Gastrocnemius medialis (tissue), 4 donors: Measurements from ENCODE around the gene CNR2. TPM values are rescaled to one million over a fixed set of nuclear protein-coding genes. Genes with fewer than 3 reads are reported as not detected.
"Not testable (repeated sequence)": the region's sequence is repeated elsewhere in the genome, so short reads cannot be mapped to it uniquely, and the experiment has no call there.

Experiments
- ATAC-seq, 2 donors: fragments of 150-250 bp; one replicate each; pipeline ENCODE4 v1.9.1; 2016
- DNase-seq, 2 donors: peaks; one replicate each; pipeline ENCODE4 v3.0.0-alpha.2; 2019
- H3K27ac ChIP-seq, 4 donors: fragments of 200-600 bp; sonication (generic); 1 replicate in 1 of 4; 2 replicates in 3 of 4; pipeline ENCODE4 v1.5.1; 2016 to 2018; ENCODE audit warnings: mild to moderate bottlenecking in 2 of 4, moderate library complexity in 1 of 4
- H3K27me3 ChIP-seq, 3 donors: fragments of 200-600 bp; sonication (generic) in 2 of 3; 1 replicate in 1 of 3; 2 replicates in 2 of 3; pipeline versions ENCODE4 v1.5.1 to v1.6.0; 2016 to 2019; ENCODE audit warnings: mild to moderate bottlenecking in 1 of 3, moderate library complexity in 1 of 3
- H3K36me3 ChIP-seq, 2 donors: fragments of 200-600 bp; sonication (generic) in 1 of 2; one replicate each; pipeline ENCODE4 v1.5.1; 2017 to 2018
- H3K4me1 ChIP-seq, 2 donors: fragments of 200-600 bp; sonication (generic) in 1 of 2; one replicate each; pipeline ENCODE4 v1.5.1; 2016 to 2017; ENCODE audit warnings: mild to moderate bottlenecking in 2 of 2
- H3K4me3 ChIP-seq, 4 donors: fragments of 200-600 bp; sonication (generic) in 3 of 4; 1 replicate in 1 of 4; 2 replicates in 3 of 4; pipeline ENCODE4 v1.5.1; 2016 to 2019; ENCODE audit warnings: mild to moderate bottlenecking in 2 of 4
- H3K9me3 ChIP-seq, 3 donors: fragments of 200-600 bp; sonication (generic) in 2 of 3; 1 replicate in 1 of 3; 2 replicates in 2 of 3; pipeline ENCODE4 v1.5.1; 2016 to 2019
- POLR2A ChIP-seq, 2 donors: fragments of 450-650 bp; IDR thresholded peaks; one replicate each; pipeline ENCODE4 v1.6.1; 2017; ENCODE audit warnings: antibody characterized with exemption in 2 of 2, mild to moderate bottlenecking in 2 of 2, moderate library complexity in 2 of 2
- in situ Hi-C, 4 donors: fragments of 200-750 bp; cut with MboI; loops; one replicate each; pipeline versions ENCODE4 v1.15.0 to v1.8.0; 2017; ENCODE audit warnings: low sequenced_read_pairs in 4 of 4
- intact Hi-C: fragments of 100-400 bp; cut with DNase I; formaldehyde crosslinking; loops from one replicate; pipeline ENCODE4 v1.15.1; 2023; ENCODE audit warnings: low total_unique reads
- total RNA-seq, 4 donors: library from RNA; depleted of rRNA; stranded (reverse); fragments of >200 nt; gene quantifications; one replicate each; pipeline versions ENCODE4 v1.1.0 to v1.2.3, GENCODE V29; 2016
- TF ChIP-seq, protein P1 (sequence below), 5 experiments: fragments of 450-650 bp in 3 of 5; fragments of 200-600 bp in 2 of 5; sonication (generic) in 2 of 5; IDR thresholded peaks in 4 of 5; conservative IDR thresholded peaks in 1 of 5; 1 replicate in 4 of 5; 2 replicates in 1 of 5; pipeline ENCODE4 v1.5.1; 2016 to 2019; ENCODE audit warnings: antibody characterized with exemption in 5 of 5, mild to moderate bottlenecking in 3 of 5, moderate library complexity in 3 of 5

The CNR2 gene
- total RNA-seq, 4 donors from 2014 or later = not detected

DNA sequence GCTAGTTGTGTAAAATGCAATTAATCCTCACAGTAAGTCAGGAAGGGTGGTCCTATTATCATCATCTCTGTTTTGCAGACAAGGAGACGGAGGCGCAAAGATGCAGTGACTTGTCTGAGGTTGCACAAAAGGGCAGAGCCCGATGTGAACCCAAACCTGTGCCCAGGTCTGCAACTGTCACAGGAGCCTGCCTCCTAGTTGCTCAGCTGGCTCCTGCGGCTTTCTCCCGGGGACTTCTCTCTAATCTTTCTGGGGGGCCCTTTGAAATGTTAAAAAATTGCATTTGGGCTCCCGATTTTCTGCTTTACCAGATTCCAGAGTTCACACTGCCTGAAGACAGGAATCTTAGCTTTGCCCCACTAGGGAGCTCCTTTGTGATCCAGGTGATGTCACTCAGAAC is 9.4 kb downstream of the CNR2 start:
- H3K27me3 ChIP-seq = peaks cover 27 to 36% (median 34%) of the 10 kb centered on the region in 3 donors
- ATAC-seq (no peak), DNase-seq (no peak)
- no peaks in the 10 kb centered on the region for H3K9me3 ChIP-seq
- in situ Hi-C loops = no loop called here
- H3K4me3 ChIP-seq = no peak overlapping the region
- H3K4me1 ChIP-seq = no peaks in the 10 kb centered on the region
- H3K36me3 ChIP-seq = no peaks in the 10 kb centered on the region
- H3K27ac ChIP-seq = no peak overlapping the region
- no peak for TF ChIP-seq POLR2A (IDR thresholded peaks at IDR 0.05)
- TF ChIP-seq, protein P1, sequence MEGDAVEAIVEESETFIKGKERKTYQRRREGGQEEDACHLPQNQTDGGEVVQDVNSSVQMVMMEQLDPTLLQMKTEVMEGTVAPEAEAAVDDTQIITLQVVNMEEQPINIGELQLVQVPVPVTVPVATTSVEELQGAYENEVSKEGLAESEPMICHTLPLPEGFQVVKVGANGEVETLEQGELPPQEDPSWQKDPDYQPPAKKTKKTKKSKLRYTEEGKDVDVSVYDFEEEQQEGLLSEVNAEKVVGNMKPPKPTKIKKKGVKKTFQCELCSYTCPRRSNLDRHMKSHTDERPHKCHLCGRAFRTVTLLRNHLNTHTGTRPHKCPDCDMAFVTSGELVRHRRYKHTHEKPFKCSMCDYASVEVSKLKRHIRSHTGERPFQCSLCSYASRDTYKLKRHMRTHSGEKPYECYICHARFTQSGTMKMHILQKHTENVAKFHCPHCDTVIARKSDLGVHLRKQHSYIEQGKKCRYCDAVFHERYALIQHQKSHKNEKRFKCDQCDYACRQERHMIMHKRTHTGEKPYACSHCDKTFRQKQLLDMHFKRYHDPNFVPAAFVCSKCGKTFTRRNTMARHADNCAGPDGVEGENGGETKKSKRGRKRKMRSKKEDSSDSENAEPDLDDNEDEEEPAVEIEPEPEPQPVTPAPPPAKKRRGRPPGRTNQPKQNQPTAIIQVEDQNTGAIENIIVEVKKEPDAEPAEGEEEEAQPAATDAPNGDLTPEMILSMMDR (IDR thresholded peaks at IDR 0.05 in 4 of 5, conservative IDR thresholded peaks at IDR 0.05 in 1 of 5) = no peak
- intact Hi-C loops = no loop called here

DNA sequence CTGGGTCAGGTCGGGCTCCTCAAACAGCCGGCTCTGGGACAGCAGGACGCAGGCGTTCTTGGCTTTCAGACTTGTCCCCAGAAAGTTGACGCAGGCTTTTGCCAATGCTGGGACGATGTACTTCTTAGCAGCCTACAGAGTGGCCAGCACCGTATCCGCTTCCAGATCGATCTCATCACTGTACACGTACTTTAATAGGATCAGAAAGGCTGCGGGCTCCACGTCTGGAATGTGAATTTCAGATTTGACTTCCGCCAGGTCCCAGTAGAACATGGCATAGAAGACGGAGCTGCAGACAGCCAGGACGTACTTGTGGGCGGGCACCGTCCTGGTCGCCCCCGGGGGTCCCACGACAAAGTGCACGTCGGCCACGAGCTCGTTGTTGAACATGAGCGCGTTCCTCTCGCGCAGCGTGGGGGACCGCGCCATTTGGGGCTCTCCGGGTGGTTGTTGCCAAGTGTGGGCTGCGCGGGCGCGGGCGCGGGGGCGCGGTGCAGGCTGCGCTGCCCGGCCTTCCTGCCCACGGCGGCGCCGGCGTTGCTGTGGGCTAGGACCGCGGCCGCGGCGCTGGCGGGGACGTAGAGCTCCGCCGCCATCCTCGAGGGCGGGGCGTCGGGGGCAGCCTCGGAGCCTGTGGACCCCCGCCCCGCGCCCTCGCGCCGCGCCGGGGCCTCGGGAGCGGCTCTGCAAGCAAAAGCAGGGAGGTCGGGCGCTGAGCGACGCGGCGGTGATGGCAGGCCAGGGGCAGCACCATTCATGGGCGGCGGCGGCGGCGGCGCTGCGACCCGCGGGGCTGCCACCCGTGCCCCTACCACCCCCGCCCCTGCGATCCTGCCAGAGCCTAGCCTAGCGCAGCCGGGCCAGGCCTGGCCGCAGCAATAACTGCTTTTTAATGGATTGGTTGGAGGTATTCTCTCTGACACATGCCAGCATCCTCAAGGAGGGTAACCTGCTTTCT is 10.6 kb downstream of the CNR2 start:
- Histone ChIP-seq H3K27me3 (peaks cover 27 to 36% (median 34%) of the 10 kb centered on the region in 3 donors), H3K9me3 (no peaks in the 10 kb centered on the region), H3K4me3 (peak overlapping the region in 3 of 4 donors; percentile 33 to 40 (median 35)), H3K27ac (no peak overlapping the region), H3K4me1 (no peaks in the 10 kb centered on the region), H3K36me3 (no peaks in the 10 kb centered on the region)
- TF ChIP-seq, protein P1 (IDR thresholded peaks at IDR 0.05 in 4 of 5, conservative IDR thresholded peaks at IDR 0.05 in 1 of 5) = no peak
- no peak for TF ChIP-seq POLR2A (IDR thresholded peaks at IDR 0.05)
- intact Hi-C loops (no loop called here), in situ Hi-C loops (no loop called here)
- DNase-seq (no peak), ATAC-seq (no peak)

DNA sequence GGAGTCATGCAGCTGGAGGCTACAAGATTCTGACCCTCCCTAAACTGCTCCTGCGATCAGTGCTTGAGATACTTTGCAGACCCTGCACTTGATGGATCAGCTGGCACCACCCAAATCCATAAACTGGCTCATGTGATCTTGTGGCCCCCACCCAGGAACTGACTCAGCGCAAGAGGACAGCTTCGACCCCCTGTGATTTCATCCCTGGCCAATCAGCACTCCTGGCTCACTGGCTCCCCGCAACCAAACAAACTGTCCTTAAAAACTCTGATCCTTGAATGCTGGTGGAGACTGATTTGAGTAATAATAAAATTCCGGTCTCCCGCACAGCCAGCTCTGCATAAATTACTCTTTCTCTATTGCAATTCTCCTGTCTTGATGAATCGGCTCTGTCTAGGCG is 13.1 kb downstream of the CNR2 start:
- H3K27ac ChIP-seq, H3K4me1 ChIP-seq, DNase-seq, in situ Hi-C loops, H3K4me3 ChIP-seq, H3K9me3 ChIP-seq, ATAC-seq, intact Hi-C loops, H3K36me3 ChIP-seq: not testable (repeated sequence)
- H3K27me3 ChIP-seq = peaks cover 19 to 26% (median 22%) of the 10 kb centered on the region in 3 donors

DNA sequence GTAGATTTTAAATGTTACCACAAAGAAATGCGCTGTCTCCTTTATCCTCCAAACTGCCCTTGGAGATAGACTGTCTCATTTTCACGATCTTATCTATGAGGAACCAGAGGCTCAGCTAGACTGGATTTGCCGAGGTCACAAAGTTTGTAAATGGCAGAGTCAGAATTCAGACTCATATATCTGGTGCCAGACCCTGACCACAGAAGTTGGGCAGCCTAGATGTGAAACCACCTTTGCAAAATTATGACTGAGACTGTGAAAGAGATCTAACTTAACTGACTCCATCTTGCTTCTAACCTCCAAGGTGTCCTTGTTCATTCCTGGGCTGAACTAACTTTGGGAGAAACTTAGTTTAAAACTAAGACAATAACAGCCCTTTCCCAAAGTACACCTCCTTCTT is 14.1 kb downstream of the CNR2 start:
- Histone ChIP-seq H3K9me3 (no peaks in the 10 kb centered on the region), H3K27ac (no peak overlapping the region), H3K4me1 (no peaks in the 10 kb centered on the region), H3K4me3 (no peak overlapping the region), H3K36me3 (no peaks in the 10 kb centered on the region), H3K27me3 (peaks cover 11 to 20% (median 14%) of the 10 kb centered on the region in 3 donors)
- DNase-seq = no peak
- in situ Hi-C loops = no loop called here
- no peak for ATAC-seq
- intact Hi-C loops = no loop called here
- no peak for TF ChIP-seq POLR2A (IDR thresholded peaks at IDR 0.05)
- TF ChIP-seq, protein P1 (IDR thresholded peaks at IDR 0.05 in 4 of 5, conservative IDR thresholded peaks at IDR 0.05 in 1 of 5) = no peak

DNA sequence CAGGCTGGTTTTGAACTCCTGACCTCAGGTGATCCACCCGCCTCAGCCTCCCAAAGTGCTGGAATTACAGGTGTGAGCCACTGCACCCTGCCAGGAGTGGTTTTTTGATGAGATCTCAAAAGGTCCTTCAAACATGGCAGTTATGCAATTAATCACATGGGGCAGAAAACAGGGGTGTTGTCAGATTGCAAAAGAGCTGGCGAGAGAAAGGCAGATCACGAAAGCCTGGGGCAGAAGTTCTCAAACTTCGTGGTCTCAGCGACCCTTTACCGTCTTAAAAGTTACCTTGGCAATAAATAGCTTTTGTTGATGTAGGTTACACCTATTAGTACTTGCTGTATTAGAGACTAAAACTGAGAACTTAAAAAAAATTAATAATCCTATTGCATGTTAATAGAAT is 16.1 kb downstream of the CNR2 start:
- intact Hi-C loops = no loop called here
- TF ChIP-seq, protein P1 (IDR thresholded peaks at IDR 0.05 in 4 of 5, conservative IDR thresholded peaks at IDR 0.05 in 1 of 5) = no peak
- TF ChIP-seq POLR2A (IDR thresholded peaks at IDR 0.05) = no peak
- no peaks in the 10 kb centered on the region for H3K9me3 ChIP-seq

More for the DNA sequence above, 16.1 kb downstream of the CNR2 start:
- Histone ChIP-seq H3K36me3 (no peaks in the 10 kb centered on the region), H3K4me1 (no peaks in the 10 kb centered on the region), H3K27me3 (peaks cover 0 to 5% (median 0%) of the 10 kb centered on the region in 3 donors), H3K4me3 (no peak overlapping the region), H3K27ac (no peak overlapping the region)
- DNase-seq (no peak), ATAC-seq (no peak)
- in situ Hi-C loops = no loop called here
